Osteocyte (in vitro differentiated cells): ENCODE measurements around the gene PPP2R1B. TPM values are rescaled to one million over a fixed set of nuclear protein-coding genes. Genes with fewer than 3 reads are reported as not detected.
A peak's percentile ranks its signal among the peaks of the same experiment; 100 is the strongest.

Experiments
- DNase-seq: peaks from one replicate; pipeline ENCODE4 v3.0.0; 2021; ENCODE audit warnings: mixed read lengths; ENCODE audit not compliant: unreplicated experiment; ENCODE audit errors: extremely low spot score
- H3K27ac Mint-ChIP-seq: one replicate; pipeline ENCODE4 v1.8.0; 2021; ENCODE audit warnings: mild to moderate bottlenecking, mixed read lengths; ENCODE audit not compliant: unreplicated experiment
- H3K27me3 Mint-ChIP-seq: one replicate; pipeline ENCODE4 v1.8.0; 2021; ENCODE audit warnings: mixed read lengths; ENCODE audit not compliant: unreplicated experiment
- H3K36me3 Mint-ChIP-seq: one replicate; pipeline ENCODE4 v1.8.0; 2021; ENCODE audit warnings: mixed read lengths; ENCODE audit not compliant: unreplicated experiment
- H3K4me1 Mint-ChIP-seq: one replicate; pipeline ENCODE4 v1.8.0; 2021; ENCODE audit warnings: mixed read lengths; ENCODE audit not compliant: unreplicated experiment
- H3K4me3 Mint-ChIP-seq: one replicate; pipeline ENCODE4 v1.8.0; 2021; ENCODE audit warnings: mild to moderate bottlenecking, moderate library complexity, mixed read lengths; ENCODE audit not compliant: unreplicated experiment
- H3K9me3 Mint-ChIP-seq: one replicate; pipeline ENCODE4 v1.8.0; 2021; ENCODE audit warnings: mixed read lengths; ENCODE audit not compliant: unreplicated experiment
- total RNA-seq: library from RNA; stranded (reverse); gene quantifications from 2 replicates; pipeline ENCODE4 v1.2.1, GENCODE V29; 2021
- TF ChIP-seq, protein P1 (sequence below): fragments of 200-600 bp; sonication (generic); IDR thresholded peaks from 2 replicates; pipeline ENCODE4 v1.5.0; 2021; ENCODE audit warnings: antibody characterized with exemption, mild to moderate bottlenecking, moderate library complexity

PPP2R1B gene
- total RNA-seq, 1 donor from 2014 or later = 26.0 TPM

GRCh38 chr11:111731821-111732220 lies 34.4 kb downstream of the PPP2R1B start:
- peaks cover 8% of the 10 kb centered on the region for H3K36me3 Mint-ChIP-seq
- H3K27ac Mint-ChIP-seq = peak overlapping the region; percentile 100
- no peak for DNase-seq
- no peaks in the 10 kb centered on the region for H3K9me3 Mint-ChIP-seq
- TF ChIP-seq, protein P1, sequence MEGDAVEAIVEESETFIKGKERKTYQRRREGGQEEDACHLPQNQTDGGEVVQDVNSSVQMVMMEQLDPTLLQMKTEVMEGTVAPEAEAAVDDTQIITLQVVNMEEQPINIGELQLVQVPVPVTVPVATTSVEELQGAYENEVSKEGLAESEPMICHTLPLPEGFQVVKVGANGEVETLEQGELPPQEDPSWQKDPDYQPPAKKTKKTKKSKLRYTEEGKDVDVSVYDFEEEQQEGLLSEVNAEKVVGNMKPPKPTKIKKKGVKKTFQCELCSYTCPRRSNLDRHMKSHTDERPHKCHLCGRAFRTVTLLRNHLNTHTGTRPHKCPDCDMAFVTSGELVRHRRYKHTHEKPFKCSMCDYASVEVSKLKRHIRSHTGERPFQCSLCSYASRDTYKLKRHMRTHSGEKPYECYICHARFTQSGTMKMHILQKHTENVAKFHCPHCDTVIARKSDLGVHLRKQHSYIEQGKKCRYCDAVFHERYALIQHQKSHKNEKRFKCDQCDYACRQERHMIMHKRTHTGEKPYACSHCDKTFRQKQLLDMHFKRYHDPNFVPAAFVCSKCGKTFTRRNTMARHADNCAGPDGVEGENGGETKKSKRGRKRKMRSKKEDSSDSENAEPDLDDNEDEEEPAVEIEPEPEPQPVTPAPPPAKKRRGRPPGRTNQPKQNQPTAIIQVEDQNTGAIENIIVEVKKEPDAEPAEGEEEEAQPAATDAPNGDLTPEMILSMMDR = no peak
- H3K4me1 Mint-ChIP-seq = peaks cover 78% of the 10 kb centered on the region
- H3K27me3 Mint-ChIP-seq = no peaks in the 10 kb centered on the region
- H3K4me3 Mint-ChIP-seq = no peak overlapping the region

DNA sequence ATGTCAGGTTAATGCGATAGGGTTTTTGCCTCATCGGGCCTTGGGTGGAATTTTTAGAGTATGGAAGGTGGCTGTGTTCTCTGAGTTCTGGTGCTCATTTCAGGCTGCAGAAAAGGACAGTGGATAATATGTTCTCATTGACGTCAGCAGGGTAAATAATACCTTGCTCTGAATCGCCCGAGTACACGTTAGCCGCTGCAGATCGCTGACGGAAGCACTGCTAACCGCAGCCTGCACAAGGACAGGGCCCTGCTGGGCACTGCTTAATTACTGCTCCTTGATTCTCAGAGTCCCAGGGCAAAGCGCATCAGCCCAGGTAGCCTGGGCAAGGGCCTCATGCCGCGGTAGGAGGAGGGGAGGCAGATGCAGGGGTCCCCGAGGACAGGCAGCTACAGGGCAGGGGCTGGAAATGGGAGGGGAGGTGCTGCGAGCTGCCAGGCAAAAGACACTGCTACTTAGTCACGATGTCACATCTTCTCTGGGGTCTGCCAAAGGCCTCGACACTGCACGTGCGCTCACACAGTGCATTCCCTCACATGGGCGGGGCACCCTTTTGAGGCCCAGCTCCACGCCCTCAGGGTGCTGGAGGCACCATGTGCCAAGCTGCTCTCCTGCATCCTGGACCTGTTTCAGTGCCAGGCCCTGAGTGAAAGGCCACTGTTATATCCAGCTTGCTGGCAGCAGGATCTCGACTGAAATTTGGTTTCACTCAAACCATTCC lies 35.2 kb downstream of the PPP2R1B start:
- H3K9me3 Mint-ChIP-seq = no peaks in the 10 kb centered on the region
- peak overlapping the region; percentile 32 for H3K4me3 Mint-ChIP-seq
- TF ChIP-seq, protein P1 = no peak
- peaks cover 70% of the 10 kb centered on the region for H3K4me1 Mint-ChIP-seq
- H3K36me3 Mint-ChIP-seq = peaks cover 13% of the 10 kb centered on the region
- H3K27me3 Mint-ChIP-seq = no peaks in the 10 kb centered on the region
- no peak for DNase-seq
- peak overlapping the region; percentile 100 for H3K27ac Mint-ChIP-seq

DNA sequence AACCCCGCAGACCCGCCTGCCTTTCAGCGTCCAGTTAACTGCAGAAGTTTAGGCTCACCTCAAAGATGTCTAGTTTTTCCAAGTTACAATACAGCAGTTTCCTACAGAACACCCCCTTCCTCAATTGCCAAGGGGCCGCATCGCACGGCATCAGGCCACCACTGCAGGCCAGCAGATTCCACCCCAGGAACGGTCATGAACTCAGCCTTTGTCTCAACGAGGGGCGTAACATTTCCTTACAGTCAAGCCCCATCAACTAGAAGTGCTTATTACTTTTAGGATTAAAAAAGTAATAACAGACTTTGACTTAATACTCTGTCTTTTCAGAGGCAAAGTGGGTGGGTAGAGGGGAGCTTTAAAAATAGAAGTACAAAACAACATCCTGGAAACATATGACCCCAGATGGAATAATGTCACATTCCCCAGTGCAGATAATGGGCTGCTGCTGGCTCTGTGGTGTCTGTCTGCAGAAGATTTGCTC lies 36.3 kb downstream of the PPP2R1B start:
- Mint-ChIP-seq H3K36me3 (peaks cover 21% of the 10 kb centered on the region), H3K4me3 (peak overlapping the region; percentile 10), H3K4me1 (peaks cover 59% of the 10 kb centered on the region), H3K9me3 (no peaks in the 10 kb centered on the region), H3K27ac (peak overlapping the region; percentile 100), H3K27me3 (no peaks in the 10 kb centered on the region)
- no peak for DNase-seq
- TF ChIP-seq, protein P1 = no peak

DNA sequence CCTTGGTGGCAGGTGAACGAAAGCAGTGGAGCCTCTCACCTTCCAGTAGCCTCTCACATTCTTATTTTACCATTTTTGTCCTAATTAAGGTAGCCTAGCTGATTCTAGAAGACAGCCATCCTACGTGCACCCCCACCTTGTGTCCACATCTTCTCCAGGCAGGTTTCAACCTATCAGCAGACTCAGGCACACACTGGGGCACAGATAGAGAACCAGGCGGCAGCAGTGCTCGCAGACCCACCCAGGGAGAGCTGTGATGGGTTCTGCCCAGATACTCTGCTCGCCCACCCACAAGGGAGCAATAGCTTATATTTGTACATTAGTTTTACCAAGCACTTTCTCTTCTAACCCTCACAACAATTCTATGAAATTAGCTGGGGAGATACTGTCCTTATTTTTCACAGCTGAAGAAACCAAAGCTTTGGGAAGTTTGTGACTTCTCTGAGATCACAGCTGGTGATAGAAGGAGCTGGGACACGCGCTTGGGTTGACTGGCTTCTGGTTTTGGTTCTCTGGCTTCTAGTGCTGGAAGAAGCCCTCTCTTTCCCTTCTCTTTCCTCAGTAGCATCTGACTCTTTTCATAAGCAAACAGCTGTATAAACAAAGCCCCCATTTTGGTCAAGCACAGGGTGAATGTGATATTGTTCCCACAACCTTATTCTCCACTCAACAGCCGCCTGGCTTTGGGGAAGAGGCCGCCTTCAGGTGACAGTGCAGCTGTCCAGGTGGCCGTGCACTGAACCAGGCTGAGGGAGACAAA lies 36.9 kb downstream of the PPP2R1B start:
- H3K27me3 Mint-ChIP-seq = no peaks in the 10 kb centered on the region
- H3K27ac Mint-ChIP-seq = peak overlapping the region; percentile 100
- TF ChIP-seq, protein P1 = no peak
- DNase-seq = no peak
- H3K4me1 Mint-ChIP-seq = peaks cover 53% of the 10 kb centered on the region
- no peaks in the 10 kb centered on the region for H3K9me3 Mint-ChIP-seq
- H3K36me3 Mint-ChIP-seq = peaks cover 23% of the 10 kb centered on the region
- H3K4me3 Mint-ChIP-seq = peak overlapping the region; percentile 30

- Mint-ChIP-seq H3K4me1 (peaks cover 38% of the 10 kb centered on the region), H3K4me3 (no peak overlapping the region), H3K9me3 (no peaks in the 10 kb centered on the region), H3K27me3 (no peaks in the 10 kb centered on the region), H3K27ac (no peak overlapping the region), H3K36me3 (peaks cover 35% of the 10 kb centered on the region)
- TF ChIP-seq, protein P1 = no peak
- DNase-seq = no peak
Measured at GRCh38 chr11:111727431-111727830, 38.8 kb downstream of the PPP2R1B start.
